ENCODE measurements around the gene PTH.

DNA sequence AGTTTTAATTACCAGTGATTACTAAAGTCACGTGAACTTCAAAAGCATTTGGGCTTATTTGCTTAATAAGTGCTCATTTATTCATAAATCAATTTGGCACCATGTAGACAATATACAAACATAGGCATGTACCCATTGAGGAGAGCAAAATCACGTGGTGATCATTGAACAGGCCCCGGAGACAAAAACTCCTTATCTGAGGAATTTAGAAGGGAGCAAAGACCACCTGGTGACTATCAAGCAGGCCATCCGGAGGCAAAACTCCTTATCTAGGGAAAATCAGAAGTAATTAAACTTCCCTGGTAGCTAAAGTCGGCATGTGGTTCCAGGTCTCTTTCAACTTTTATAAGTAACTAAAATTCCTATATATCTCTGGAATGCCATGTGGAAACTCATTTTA is 27.0 kb downstream of the PTH start:
- TF ChIP-seq, protein P1, sequence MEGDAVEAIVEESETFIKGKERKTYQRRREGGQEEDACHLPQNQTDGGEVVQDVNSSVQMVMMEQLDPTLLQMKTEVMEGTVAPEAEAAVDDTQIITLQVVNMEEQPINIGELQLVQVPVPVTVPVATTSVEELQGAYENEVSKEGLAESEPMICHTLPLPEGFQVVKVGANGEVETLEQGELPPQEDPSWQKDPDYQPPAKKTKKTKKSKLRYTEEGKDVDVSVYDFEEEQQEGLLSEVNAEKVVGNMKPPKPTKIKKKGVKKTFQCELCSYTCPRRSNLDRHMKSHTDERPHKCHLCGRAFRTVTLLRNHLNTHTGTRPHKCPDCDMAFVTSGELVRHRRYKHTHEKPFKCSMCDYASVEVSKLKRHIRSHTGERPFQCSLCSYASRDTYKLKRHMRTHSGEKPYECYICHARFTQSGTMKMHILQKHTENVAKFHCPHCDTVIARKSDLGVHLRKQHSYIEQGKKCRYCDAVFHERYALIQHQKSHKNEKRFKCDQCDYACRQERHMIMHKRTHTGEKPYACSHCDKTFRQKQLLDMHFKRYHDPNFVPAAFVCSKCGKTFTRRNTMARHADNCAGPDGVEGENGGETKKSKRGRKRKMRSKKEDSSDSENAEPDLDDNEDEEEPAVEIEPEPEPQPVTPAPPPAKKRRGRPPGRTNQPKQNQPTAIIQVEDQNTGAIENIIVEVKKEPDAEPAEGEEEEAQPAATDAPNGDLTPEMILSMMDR (conservative IDR thresholded peaks at IDR 0.05): no peak
- TF ChIP-seq ZFX (IDR thresholded peaks at IDR 0.05): no peak

All from C4-2B (cell line).